GM12878 (cell line): Measurements from ENCODE around the gene IER5.

ENCODE experiments used
- ATF7 ChIP-seq: fragments of 450-650 bp; IDR thresholded peaks from 2 replicates; pipeline ENCODE4 v1.6.1; 2016; ENCODE audit warnings: low read depth, mild to moderate bottlenecking
- CTCF ChIP-seq, 3 experiments: IDR thresholded peaks in 2 of 3; conservative IDR thresholded peaks in 1 of 3; 2 replicates each; pipeline ENCODE4 v1.5.1; 2011; ENCODE audit warnings: low read depth in 3 of 3, low read length in 3 of 3, mild to moderate bottlenecking in 3 of 3, control low read depth in 2 of 3, moderate library complexity in 2 of 3, inconsistent platforms in 1 of 3, mixed read lengths in 1 of 3; ENCODE audit not compliant: control insufficient read depth in 2 of 3, insufficient read depth in 1 of 3; ENCODE audit errors: extremely low read depth in 1 of 3
- KDM1A ChIP-seq: fragments of 200-600 bp; sonication (generic); IDR thresholded peaks from 2 replicates; pipeline ENCODE4 v1.6.1; 2016; ENCODE audit warnings: borderline replicate concordance
- NFXL1 ChIP-seq: fragments of 450-650 bp; IDR thresholded peaks from 2 replicates; pipeline ENCODE4 v1.6.1; 2017; ENCODE audit warnings: antibody characterized with exemption, mild to moderate bottlenecking, borderline replicate concordance
- PKNOX1 ChIP-seq: fragments of 450-650 bp; IDR thresholded peaks from 2 replicates; pipeline ENCODE4 v1.6.1; 2016; ENCODE audit warnings: mild to moderate bottlenecking

GRCh38 chr1:181043025-181043888 lies 45.2 kb upstream of the IER5 start:
- TF ChIP-seq NFXL1, result no peak
- TF ChIP-seq KDM1A, result no peak
- no peak for TF ChIP-seq ATF7
- TF ChIP-seq CTCF (IDR thresholded peaks at IDR 0.05 in 2 of 3, conservative IDR thresholded peaks at IDR 0.05 in 1 of 3; ENCODE audit: control insufficient read depth in 2 of 3, extremely low read depth in 1 of 3, insufficient read depth in 1 of 3, low read depth in 3 of 3, low read length in 3 of 3), result no peak
- TF ChIP-seq PKNOX1, result no peak
